Left ventricle myocardium inferior (tissue), 1 donor: ENCODE results near the gene IL26. TPM values are rescaled to one million over a fixed set of nuclear protein-coding genes. Genes with fewer than 3 reads are reported as not detected.

ENCODE experiments used
- DNase-seq: peaks from one replicate; pipeline ENCODE4 v3.0.0-alpha.2; 2020
- H3K27ac ChIP-seq: fragments of 200-600 bp; replicated peaks from 2 replicates; pipeline ENCODE4 v1.8.0; 2021
- H3K27me3 ChIP-seq: fragments of 200-600 bp; 2 replicates; pipeline ENCODE4 v1.8.0; 2021; ENCODE audit warnings: low read depth
- H3K36me3 ChIP-seq: fragments of 200-600 bp; 2 replicates; pipeline ENCODE4 v1.8.0; 2021
- H3K4me1 ChIP-seq: fragments of 200-600 bp; 2 replicates; pipeline ENCODE4 v1.8.0; 2021
- H3K4me3 ChIP-seq: fragments of 200-600 bp; 2 replicates; pipeline ENCODE4 v1.8.0; 2021; ENCODE audit warnings: mild to moderate bottlenecking, moderate library complexity
- H3K9me3 ChIP-seq: fragments of 200-600 bp; replicated peaks from 2 replicates; pipeline ENCODE4 v1.8.0; 2021
- intact Hi-C: fragments of 100-400 bp; cut with micrococcal nuclease; formaldehyde crosslinking; loops from one replicate; pipeline ENCODE4 v1.11.0; 2022
- total RNA-seq: library from RNA; stranded (reverse); fragmentation: NEBNext Ultra II Directional; extraction: Animal tissue kit (Norgen Biotek cat#: 25700); gene quantifications from one replicate; pipeline ENCODE4 v1.2.1, GENCODE V29; 2021
- TF ChIP-seq, protein P1 (sequence below): fragments of 200-600 bp; IDR thresholded peaks from 2 replicates; pipeline ENCODE4 v1.8.0; 2021; ENCODE audit warnings: antibody characterized with exemption, mild to moderate bottlenecking, borderline replicate concordance
- donor health status: DM: no; HTN: yes; CAD: no; lungs with severe emphysema.

Gene IL26
- total RNA-seq, 1 donor from 2014 or later = not detected

DNA sequence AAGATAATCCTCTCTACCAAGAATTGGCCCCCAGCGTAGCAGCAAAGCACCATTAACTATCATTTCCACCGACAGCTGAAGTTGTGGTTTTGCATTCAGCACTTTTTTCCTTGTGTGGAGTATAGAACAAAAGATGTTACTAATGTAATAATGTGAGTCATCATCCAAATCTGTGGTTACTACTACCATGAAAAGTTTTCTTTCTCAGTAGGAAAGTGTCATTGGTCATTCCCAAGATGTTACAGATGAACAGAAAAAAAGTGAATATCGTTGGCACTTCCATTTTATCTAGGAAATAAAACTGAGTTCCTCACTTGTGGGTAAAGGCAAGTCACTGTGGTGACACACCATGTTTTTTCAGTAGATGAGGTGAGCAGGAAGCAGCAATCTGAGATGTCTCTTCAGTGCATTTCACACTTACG, 35.8 kb downstream of the IL26 start:
- no peaks in the 10 kb centered on the region for H3K9me3 ChIP-seq
- peaks cover 13% of the 10 kb centered on the region for H3K27me3 ChIP-seq
- no peak for DNase-seq
- no peak overlapping the region for H3K27ac ChIP-seq
- intact Hi-C loops = no loop called here
- H3K4me1 ChIP-seq = no peaks in the 10 kb centered on the region
- H3K36me3 ChIP-seq = no peaks in the 10 kb centered on the region
- no peak overlapping the region for H3K4me3 ChIP-seq
- TF ChIP-seq, protein P1, sequence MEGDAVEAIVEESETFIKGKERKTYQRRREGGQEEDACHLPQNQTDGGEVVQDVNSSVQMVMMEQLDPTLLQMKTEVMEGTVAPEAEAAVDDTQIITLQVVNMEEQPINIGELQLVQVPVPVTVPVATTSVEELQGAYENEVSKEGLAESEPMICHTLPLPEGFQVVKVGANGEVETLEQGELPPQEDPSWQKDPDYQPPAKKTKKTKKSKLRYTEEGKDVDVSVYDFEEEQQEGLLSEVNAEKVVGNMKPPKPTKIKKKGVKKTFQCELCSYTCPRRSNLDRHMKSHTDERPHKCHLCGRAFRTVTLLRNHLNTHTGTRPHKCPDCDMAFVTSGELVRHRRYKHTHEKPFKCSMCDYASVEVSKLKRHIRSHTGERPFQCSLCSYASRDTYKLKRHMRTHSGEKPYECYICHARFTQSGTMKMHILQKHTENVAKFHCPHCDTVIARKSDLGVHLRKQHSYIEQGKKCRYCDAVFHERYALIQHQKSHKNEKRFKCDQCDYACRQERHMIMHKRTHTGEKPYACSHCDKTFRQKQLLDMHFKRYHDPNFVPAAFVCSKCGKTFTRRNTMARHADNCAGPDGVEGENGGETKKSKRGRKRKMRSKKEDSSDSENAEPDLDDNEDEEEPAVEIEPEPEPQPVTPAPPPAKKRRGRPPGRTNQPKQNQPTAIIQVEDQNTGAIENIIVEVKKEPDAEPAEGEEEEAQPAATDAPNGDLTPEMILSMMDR = no peak

DNA sequence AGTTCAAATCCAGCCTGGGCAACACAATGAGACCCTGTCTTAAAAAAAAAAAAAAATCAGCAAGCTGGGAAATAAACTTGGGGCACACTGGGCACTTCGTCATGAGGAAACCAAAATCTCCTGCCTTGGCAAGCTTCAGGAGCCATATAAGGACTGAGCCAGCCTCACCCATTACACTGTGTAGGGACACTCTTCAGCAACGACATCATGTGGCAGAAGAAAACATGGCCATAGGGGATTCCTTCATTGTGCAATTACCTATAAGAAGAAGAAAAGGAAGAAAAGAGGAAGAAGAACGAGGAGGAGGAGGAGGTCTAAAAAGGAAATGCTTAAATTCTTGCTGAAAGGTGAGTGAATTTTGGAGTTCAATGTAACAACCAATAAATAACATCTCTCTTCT, 40.0 kb downstream of the IL26 start:
- no peaks in the 10 kb centered on the region for H3K36me3 ChIP-seq
- H3K27me3 ChIP-seq = peaks cover 13% of the 10 kb centered on the region
- DNase-seq = no peak
- intact Hi-C loops = no loop called here
- no peak overlapping the region for H3K27ac ChIP-seq
- H3K4me3 ChIP-seq = no peak overlapping the region
- TF ChIP-seq, protein P1 = no peak
- H3K9me3 ChIP-seq = no peaks in the 10 kb centered on the region
- H3K4me1 ChIP-seq = no peaks in the 10 kb centered on the region

DNA sequence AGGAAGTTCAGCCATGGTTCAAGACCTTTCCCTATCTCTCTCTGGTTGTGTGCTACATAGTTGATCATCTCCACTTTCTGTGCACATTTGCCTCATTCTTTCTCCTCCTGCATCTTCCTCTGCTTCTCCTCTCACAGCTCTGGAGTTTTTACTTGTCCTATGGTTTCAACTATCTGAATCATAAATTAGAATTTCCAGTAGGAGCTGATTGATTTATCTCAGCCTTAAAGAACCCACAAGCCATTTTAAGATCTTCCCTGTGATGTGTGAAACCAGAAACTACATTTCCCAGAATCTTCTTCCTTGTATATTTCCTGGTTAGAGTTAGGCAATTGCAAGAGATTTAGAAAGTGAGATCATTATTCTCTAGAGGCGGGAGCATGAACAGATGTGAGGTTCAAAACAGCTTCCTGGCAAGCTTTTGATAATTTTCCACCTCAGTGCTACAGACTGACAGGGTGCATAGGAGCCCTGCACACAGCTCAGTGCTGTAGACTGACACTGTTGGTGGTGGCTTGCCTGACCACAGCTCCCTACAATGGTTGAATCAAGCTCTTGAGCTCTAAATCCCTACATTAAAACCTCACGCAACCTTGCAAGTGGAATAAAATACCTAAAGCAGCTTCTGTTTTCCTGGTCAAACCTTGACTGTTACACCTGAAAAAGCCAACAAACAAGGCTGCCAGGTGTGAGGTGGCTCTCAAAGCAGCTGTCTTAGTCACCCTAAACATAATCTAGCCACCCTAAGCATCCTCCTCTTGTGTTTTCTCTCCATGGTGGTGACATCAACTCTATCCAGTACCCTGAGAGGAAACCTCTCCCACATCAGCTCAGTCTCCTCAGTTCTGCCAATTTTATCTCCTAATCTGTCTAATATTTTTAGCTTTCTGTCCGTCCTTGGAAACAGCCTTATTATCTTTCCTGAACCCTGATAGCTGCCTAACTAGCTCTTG, 44.5 kb downstream of the IL26 start:
- intact Hi-C loops = no loop called here
- TF ChIP-seq, protein P1 = no peak
- DNase-seq = no peak
- Histone ChIP-seq H3K36me3 (no peaks in the 10 kb centered on the region), H3K4me1 (no peaks in the 10 kb centered on the region), H3K27me3 (no peaks in the 10 kb centered on the region), H3K27ac (no peak overlapping the region), H3K9me3 (no peaks in the 10 kb centered on the region), H3K4me3 (no peak overlapping the region)

DNA sequence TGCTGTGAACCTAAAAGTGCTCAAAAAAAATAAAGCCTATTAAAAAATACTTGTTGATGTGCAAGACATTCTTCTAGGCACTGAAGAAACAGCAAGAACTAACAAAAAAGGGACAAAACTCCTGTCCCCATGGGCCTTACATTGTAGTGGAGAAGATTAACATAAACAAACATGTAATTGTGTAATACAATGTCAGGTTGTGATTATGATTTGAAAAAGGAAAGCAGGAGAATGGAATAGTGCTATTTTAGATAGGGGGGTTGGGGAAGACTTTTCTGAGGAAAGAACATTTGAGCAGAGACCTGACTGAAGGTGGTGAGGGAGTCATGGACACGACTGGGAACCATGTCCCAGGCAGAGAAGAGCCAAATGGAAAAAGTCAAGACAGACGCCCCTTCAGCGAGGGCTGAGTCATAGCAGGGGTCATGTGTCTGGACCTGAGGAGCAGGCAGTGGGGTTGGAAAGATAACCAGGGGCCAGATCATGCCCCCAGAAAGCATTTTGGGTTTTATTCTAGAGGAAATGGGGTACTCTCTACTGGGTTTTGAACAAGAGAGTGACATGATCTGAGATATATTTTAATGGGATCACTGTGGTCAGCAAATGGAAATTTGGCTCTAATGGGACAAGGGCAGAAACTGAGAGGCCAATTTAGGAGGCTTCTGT, 46.7 kb downstream of the IL26 start:
- Histone ChIP-seq H3K36me3 (no peaks in the 10 kb centered on the region), H3K27ac (no peak overlapping the region), H3K4me3 (no peak overlapping the region), H3K9me3 (no peaks in the 10 kb centered on the region), H3K27me3 (no peaks in the 10 kb centered on the region), H3K4me1 (no peaks in the 10 kb centered on the region)
- DNase-seq = no peak
- intact Hi-C loops = no loop called here
- TF ChIP-seq, protein P1 = no peak

DNA sequence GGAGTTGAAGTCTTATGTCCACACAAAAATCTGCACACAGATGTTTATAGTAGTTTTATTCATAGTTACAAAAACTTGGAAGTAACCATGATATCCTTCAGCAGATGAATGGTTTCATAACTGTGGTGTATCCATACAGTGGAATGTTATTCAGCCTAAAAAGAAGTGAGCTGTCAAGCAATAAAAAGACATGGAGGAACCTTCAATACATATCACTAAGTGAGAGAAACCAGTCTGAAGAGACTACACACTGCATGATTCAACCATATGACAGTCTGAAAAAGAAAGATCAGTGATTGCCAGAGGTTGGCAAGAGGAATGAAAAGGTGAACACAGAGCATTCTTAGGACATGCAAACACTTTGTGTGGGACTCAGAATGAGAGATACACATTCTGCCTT, 47.4 kb downstream of the IL26 start:
- no peaks in the 10 kb centered on the region for H3K9me3 ChIP-seq
- H3K4me1 ChIP-seq = no peaks in the 10 kb centered on the region
- H3K27me3 ChIP-seq = no peaks in the 10 kb centered on the region
- TF ChIP-seq, protein P1 = no peak
- DNase-seq = no peak
- no peaks in the 10 kb centered on the region for H3K36me3 ChIP-seq
- H3K27ac ChIP-seq = no peak overlapping the region
- intact Hi-C loops = no loop called here
- no peak overlapping the region for H3K4me3 ChIP-seq
